Measurements from ENCODE around the gene ZSWIM6. TPM values are rescaled to one million over a fixed set of nuclear protein-coding genes. Genes with fewer than 3 reads are reported as not detected.

The ZSWIM6 gene
- total RNA-seq, 1 donor from 2014 or later = 35.9 TPM

- no peaks in the 10 kb centered on the region for H3K27me3 Mint-ChIP-seq (ENCODE audit: low read depth)
- DNase-seq (ENCODE audit: low spot score in 2 of 2, unreplicated experiment in 2 of 2) = no peak
- H3K36me3 Mint-ChIP-seq = peaks cover 34% of the 10 kb centered on the region
- TF ChIP-seq, protein P1, sequence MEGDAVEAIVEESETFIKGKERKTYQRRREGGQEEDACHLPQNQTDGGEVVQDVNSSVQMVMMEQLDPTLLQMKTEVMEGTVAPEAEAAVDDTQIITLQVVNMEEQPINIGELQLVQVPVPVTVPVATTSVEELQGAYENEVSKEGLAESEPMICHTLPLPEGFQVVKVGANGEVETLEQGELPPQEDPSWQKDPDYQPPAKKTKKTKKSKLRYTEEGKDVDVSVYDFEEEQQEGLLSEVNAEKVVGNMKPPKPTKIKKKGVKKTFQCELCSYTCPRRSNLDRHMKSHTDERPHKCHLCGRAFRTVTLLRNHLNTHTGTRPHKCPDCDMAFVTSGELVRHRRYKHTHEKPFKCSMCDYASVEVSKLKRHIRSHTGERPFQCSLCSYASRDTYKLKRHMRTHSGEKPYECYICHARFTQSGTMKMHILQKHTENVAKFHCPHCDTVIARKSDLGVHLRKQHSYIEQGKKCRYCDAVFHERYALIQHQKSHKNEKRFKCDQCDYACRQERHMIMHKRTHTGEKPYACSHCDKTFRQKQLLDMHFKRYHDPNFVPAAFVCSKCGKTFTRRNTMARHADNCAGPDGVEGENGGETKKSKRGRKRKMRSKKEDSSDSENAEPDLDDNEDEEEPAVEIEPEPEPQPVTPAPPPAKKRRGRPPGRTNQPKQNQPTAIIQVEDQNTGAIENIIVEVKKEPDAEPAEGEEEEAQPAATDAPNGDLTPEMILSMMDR (IDR thresholded peaks at IDR 0.05; ENCODE audit: unreplicated experiment) = no peak
- H3K27ac Mint-ChIP-seq = peak overlapping the region; percentile 11
- H3K4me3 Mint-ChIP-seq = no peak overlapping the region
- peaks cover 4% of the 10 kb centered on the region for H3K4me1 Mint-ChIP-seq
- H3K9me3 Mint-ChIP-seq = peaks cover 36% of the 10 kb centered on the region
Measured at GRCh38 chr5:61438298-61438970, 106.4 kb downstream of the ZSWIM6 start.

DNA sequence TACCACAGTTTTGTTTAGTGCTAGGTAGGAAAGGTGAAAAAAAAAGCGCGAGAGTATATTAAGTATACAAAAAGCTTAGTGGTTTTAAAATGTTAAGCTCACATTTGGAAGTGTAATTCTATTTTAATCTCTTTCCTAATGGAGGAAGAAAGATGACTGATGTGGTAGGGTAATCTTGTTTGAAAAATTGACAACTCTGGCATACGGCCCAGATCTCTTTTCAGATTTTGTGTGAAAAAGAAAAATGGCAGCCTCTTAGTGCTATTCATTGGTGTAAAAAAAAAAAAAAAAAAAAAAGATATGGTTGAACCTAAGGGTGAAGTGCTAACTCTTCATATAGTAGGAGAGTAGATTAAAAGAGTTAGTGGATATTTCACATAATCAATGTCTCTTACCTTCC is 108.0 kb downstream of the ZSWIM6 start:
- Mint-ChIP-seq H3K4me3 (no peak overlapping the region), H3K4me1 (peaks cover 4% of the 10 kb centered on the region), H3K27ac (no peak overlapping the region), H3K36me3 (peaks cover 39% of the 10 kb centered on the region), H3K27me3 (ENCODE audit: low read depth) (no peaks in the 10 kb centered on the region), H3K9me3 (peaks cover 40% of the 10 kb centered on the region)
- DNase-seq (ENCODE audit: low spot score in 2 of 2, unreplicated experiment in 2 of 2) = no peak
- TF ChIP-seq, protein P1 (IDR thresholded peaks at IDR 0.05; ENCODE audit: unreplicated experiment) = no peak

GRCh38 chr5:61440596-61440995 is 108.5 kb downstream of the ZSWIM6 start:
- H3K27me3 Mint-ChIP-seq (ENCODE audit: low read depth) = no peaks in the 10 kb centered on the region
- DNase-seq (ENCODE audit: low spot score in 2 of 2, unreplicated experiment in 2 of 2) = no peak
- peaks cover 4% of the 10 kb centered on the region for H3K4me1 Mint-ChIP-seq
- H3K9me3 Mint-ChIP-seq = peaks cover 45% of the 10 kb centered on the region
- no peak overlapping the region for H3K27ac Mint-ChIP-seq
- TF ChIP-seq, protein P1 (IDR thresholded peaks at IDR 0.05; ENCODE audit: unreplicated experiment) = no peak
- peaks cover 43% of the 10 kb centered on the region for H3K36me3 Mint-ChIP-seq
- no peak overlapping the region for H3K4me3 Mint-ChIP-seq

DNA sequence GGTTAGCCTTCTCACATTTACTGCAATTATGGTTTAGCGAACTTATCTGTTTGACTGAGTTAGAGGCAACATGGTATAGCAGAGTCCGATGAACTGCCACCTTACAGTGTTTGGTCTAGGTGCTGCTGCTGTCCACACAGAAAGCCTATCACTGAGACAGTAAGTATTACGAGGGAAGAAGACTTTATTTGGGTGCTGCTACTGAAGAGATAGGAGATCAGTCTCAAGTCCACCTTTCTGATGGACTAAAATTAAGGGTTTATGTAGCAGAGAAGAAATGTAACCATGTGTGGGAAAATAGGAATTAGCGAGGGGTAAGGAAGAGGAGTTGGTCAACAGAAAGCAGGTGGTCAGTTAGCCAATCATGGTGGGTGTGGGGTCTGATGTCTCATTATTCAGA is 109.7 kb downstream of the ZSWIM6 start:
- TF ChIP-seq, protein P1 (IDR thresholded peaks at IDR 0.05; ENCODE audit: unreplicated experiment) = no peak
- H3K9me3 Mint-ChIP-seq = peaks cover 52% of the 10 kb centered on the region
- peaks cover 4% of the 10 kb centered on the region for H3K4me1 Mint-ChIP-seq
- peaks cover 52% of the 10 kb centered on the region for H3K36me3 Mint-ChIP-seq
- no peak for DNase-seq (ENCODE audit: low spot score in 2 of 2, unreplicated experiment in 2 of 2)
- no peaks in the 10 kb centered on the region for H3K27me3 Mint-ChIP-seq (ENCODE audit: low read depth)
- no peak overlapping the region for H3K27ac Mint-ChIP-seq
- H3K4me3 Mint-ChIP-seq = no peak overlapping the region

GRCh38 chr5:61447780-61448495 is 115.9 kb downstream of the ZSWIM6 start:
- no peak for DNase-seq (ENCODE audit: low spot score in 2 of 2, unreplicated experiment in 2 of 2)
- H3K36me3 Mint-ChIP-seq = peaks cover 45% of the 10 kb centered on the region
- no peak overlapping the region for H3K4me3 Mint-ChIP-seq
- TF ChIP-seq, protein P1 (IDR thresholded peaks at IDR 0.05; ENCODE audit: unreplicated experiment) = no peak
- peaks cover 16% of the 10 kb centered on the region for H3K4me1 Mint-ChIP-seq
- no peaks in the 10 kb centered on the region for H3K27me3 Mint-ChIP-seq (ENCODE audit: low read depth)
- H3K9me3 Mint-ChIP-seq = peaks cover 43% of the 10 kb centered on the region
- H3K27ac Mint-ChIP-seq = no peak overlapping the region
